Neural cell (in vitro differentiated cells): ENCODE results near the gene MECP2. TPM values are rescaled to one million over a fixed set of nuclear protein-coding genes. Genes with fewer than 3 reads are reported as not detected.

Source experiments
- H2AFZ ChIP-seq: fragments of 200-600, 300-800 bp; sonication (generic), shearing (Covaris generic); 2 replicates; pipeline ENCODE4 v1.6.0; 2014; ENCODE audit warnings: low read depth, mild to moderate bottlenecking, antibody characterized with exemption, low read length, moderate library complexity
- H3F3A ChIP-seq: fragments of 200-600 bp; shearing (Covaris generic); 2 replicates; pipeline ENCODE4 v1.6.1; 2016; ENCODE audit warnings: mild to moderate bottlenecking, moderate library complexity, mixed read lengths, antibody characterized with exemption, low read length; ENCODE audit not compliant: insufficient read depth, poor library complexity, severe bottlenecking
- H3K27ac ChIP-seq: fragments of 200-600, 300-800 bp; sonication (generic), shearing (Covaris generic); 2 replicates; pipeline ENCODE4 v1.5.1; 2014; ENCODE audit warnings: mild to moderate bottlenecking, low read length, moderate library complexity
- H3K27me3 ChIP-seq: fragments of 300-800, 200-600 bp; sonication (generic), shearing (Covaris generic); 2 replicates; pipeline ENCODE4 v1.6.0; 2014; ENCODE audit warnings: mild to moderate bottlenecking, low read depth, low read length, moderate library complexity; ENCODE audit not compliant: insufficient read depth
- H3K36me3 ChIP-seq: fragments of 300-800, 200-600 bp; sonication (generic), shearing (Covaris generic); 2 replicates; pipeline ENCODE4 v1.5.1; 2014; ENCODE audit warnings: mild to moderate bottlenecking, antibody characterized with exemption, low read length, moderate library complexity; ENCODE audit not compliant: insufficient read depth
- H3K4me2 ChIP-seq: fragments of 300-800, 200-600 bp; sonication (generic), shearing (Covaris generic); 2 replicates; pipeline ENCODE4 v1.6.0; 2014; ENCODE audit warnings: mild to moderate bottlenecking, low read length
- H3K4me3 ChIP-seq: fragments of 300-800, 200-600 bp; sonication (generic), shearing (Covaris generic); 2 replicates; pipeline ENCODE4 v1.5.1; 2014; ENCODE audit warnings: mild to moderate bottlenecking, low read length, moderate library complexity
- H3K79me2 ChIP-seq: fragments of 200-600 bp; shearing (Covaris generic); replicated peaks from 2 replicates; pipeline ENCODE4 v1.6.0; 2014; ENCODE audit warnings: mild to moderate bottlenecking, low read length, moderate library complexity; ENCODE audit not compliant: insufficient read depth
- H3K9ac ChIP-seq: fragments of 300-800, 200-600 bp; sonication (generic), shearing (Covaris generic); 2 replicates; pipeline ENCODE4 v1.6.1; 2016; ENCODE audit warnings: mild to moderate bottlenecking, low read length, mixed read lengths
- H3K9me2 ChIP-seq: fragments of 200-600 bp; shearing (Covaris generic); 2 replicates; pipeline ENCODE4 v1.6.1; 2016; ENCODE audit warnings: mild to moderate bottlenecking, low read length, mixed read lengths; ENCODE audit not compliant: insufficient read depth
- H3K9me3 ChIP-seq: fragments of 200-600, 300-800 bp; sonication (generic), shearing (Covaris generic); 2 replicates; pipeline ENCODE4 v1.6.1; 2016; ENCODE audit warnings: mild to moderate bottlenecking, mixed run types, low read length, moderate library complexity, mixed read lengths
- H4K20me1 ChIP-seq: fragments of 200-600 bp; shearing (Covaris generic); 2 replicates; pipeline ENCODE4 v1.6.1; 2016; ENCODE audit warnings: mild to moderate bottlenecking, mixed run types; ENCODE audit not compliant: insufficient read depth
- EP300 ChIP-seq: fragments of 450-650 bp; conservative IDR thresholded peaks from 2 replicates; pipeline ENCODE4 v1.6.1; 2014; ENCODE audit warnings: antibody characterized with exemption, mild to moderate bottlenecking, moderate library complexity; ENCODE audit not compliant: poor library complexity, severe bottlenecking
- EZH2 ChIP-seq: fragments of 200-600, 300-800 bp; shearing (Covaris generic), sonication (generic); IDR thresholded peaks from 2 replicates; pipeline ENCODE4 v1.6.1; 2014; ENCODE audit warnings: antibody characterized with exemption, low read length, borderline replicate concordance, mild to moderate bottlenecking; ENCODE audit not compliant: insufficient read depth, poor library complexity, severe bottlenecking
- MXI1 ChIP-seq: fragments of 450-650 bp; conservative IDR thresholded peaks from 2 replicates; pipeline ENCODE4 v1.6.1; 2014; ENCODE audit warnings: antibody characterized with exemption, mild to moderate bottlenecking; ENCODE audit not compliant: poor library complexity, severe bottlenecking
- POLR2AphosphoS5 ChIP-seq: IDR thresholded peaks from 2 replicates; pipeline ENCODE4 v1.6.1; 2012
- RAD21 ChIP-seq: fragments of 450-650 bp; conservative IDR thresholded peaks from 2 replicates; pipeline ENCODE4 v1.6.1; 2014; ENCODE audit warnings: antibody characterized with exemption, mild to moderate bottlenecking, moderate library complexity
- SMC3 ChIP-seq: fragments of 450-650 bp; conservative IDR thresholded peaks from 2 replicates; pipeline ENCODE4 v1.6.1; 2014; ENCODE audit warnings: antibody characterized with exemption, mild to moderate bottlenecking, moderate library complexity; ENCODE audit not compliant: poor library complexity
- TAF1 ChIP-seq: IDR thresholded peaks from 2 replicates; pipeline ENCODE4 v1.6.1; 2012; ENCODE audit warnings: low read depth
- polyA plus RNA-seq: library from polyadenylated mRNA; depleted of rRNA; stranded (reverse); fragments of >200 nt; gene quantifications from 2 replicates; pipeline ENCODE4 v1.2.3, GENCODE V29; 2014
- TF ChIP-seq, protein P1 (sequence below): fragments of 450-650 bp; IDR thresholded peaks from 2 replicates; pipeline ENCODE4 v1.5.1; 2014; ENCODE audit warnings: antibody characterized with exemption, mild to moderate bottlenecking, moderate library complexity; ENCODE audit not compliant: poor library complexity, severe bottlenecking
- TF ChIP-seq, protein P2 (sequence below): IDR thresholded peaks from 2 replicates; pipeline ENCODE4 v1.6.1; 2012; ENCODE audit warnings: borderline replicate concordance

MECP2 gene
- polyA plus RNA-seq, 1 donor from 2014 or later, result 14.5 TPM

DNA sequence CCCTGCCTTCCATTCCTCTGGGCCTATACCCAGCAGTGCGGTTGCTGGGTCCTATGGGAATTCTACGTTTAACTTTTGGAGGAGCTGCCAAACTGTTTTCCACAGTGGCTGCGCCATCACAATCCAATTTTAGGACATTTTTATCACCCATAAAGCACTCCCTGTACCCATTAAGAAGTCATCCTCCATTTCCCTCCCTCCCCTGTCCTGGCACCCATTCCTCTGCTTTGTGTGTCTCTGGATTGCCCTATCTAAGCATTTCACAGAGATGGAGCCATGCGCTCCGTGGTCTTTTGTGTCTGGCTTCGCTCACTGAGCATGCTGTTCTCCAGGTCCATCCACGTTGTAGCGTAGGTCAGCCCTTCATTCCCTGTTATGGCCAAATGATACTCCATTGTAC is 44.9 kb upstream of the MECP2 start:
- H3K79me2 ChIP-seq, result no peaks in the 10 kb centered on the region
- H3K4me2 ChIP-seq, result no peak overlapping the region
- TF ChIP-seq TAF1 (no peak), RAD21 (no peak), EZH2 (no peak), POLR2AphosphoS5 (no peak), EP300 (no peak), MXI1 (no peak), SMC3 (no peak)
- TF ChIP-seq, protein P1, sequence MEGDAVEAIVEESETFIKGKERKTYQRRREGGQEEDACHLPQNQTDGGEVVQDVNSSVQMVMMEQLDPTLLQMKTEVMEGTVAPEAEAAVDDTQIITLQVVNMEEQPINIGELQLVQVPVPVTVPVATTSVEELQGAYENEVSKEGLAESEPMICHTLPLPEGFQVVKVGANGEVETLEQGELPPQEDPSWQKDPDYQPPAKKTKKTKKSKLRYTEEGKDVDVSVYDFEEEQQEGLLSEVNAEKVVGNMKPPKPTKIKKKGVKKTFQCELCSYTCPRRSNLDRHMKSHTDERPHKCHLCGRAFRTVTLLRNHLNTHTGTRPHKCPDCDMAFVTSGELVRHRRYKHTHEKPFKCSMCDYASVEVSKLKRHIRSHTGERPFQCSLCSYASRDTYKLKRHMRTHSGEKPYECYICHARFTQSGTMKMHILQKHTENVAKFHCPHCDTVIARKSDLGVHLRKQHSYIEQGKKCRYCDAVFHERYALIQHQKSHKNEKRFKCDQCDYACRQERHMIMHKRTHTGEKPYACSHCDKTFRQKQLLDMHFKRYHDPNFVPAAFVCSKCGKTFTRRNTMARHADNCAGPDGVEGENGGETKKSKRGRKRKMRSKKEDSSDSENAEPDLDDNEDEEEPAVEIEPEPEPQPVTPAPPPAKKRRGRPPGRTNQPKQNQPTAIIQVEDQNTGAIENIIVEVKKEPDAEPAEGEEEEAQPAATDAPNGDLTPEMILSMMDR, result no peak
- TF ChIP-seq, protein P2, sequence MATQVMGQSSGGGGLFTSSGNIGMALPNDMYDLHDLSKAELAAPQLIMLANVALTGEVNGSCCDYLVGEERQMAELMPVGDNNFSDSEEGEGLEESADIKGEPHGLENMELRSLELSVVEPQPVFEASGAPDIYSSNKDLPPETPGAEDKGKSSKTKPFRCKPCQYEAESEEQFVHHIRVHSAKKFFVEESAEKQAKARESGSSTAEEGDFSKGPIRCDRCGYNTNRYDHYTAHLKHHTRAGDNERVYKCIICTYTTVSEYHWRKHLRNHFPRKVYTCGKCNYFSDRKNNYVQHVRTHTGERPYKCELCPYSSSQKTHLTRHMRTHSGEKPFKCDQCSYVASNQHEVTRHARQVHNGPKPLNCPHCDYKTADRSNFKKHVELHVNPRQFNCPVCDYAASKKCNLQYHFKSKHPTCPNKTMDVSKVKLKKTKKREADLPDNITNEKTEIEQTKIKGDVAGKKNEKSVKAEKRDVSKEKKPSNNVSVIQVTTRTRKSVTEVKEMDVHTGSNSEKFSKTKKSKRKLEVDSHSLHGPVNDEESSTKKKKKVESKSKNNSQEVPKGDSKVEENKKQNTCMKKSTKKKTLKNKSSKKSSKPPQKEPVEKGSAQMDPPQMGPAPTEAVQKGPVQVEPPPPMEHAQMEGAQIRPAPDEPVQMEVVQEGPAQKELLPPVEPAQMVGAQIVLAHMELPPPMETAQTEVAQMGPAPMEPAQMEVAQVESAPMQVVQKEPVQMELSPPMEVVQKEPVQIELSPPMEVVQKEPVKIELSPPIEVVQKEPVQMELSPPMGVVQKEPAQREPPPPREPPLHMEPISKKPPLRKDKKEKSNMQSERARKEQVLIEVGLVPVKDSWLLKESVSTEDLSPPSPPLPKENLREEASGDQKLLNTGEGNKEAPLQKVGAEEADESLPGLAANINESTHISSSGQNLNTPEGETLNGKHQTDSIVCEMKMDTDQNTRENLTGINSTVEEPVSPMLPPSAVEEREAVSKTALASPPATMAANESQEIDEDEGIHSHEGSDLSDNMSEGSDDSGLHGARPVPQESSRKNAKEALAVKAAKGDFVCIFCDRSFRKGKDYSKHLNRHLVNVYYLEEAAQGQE, result no peak
- no peaks in the 10 kb centered on the region for H4K20me1 ChIP-seq
- no peaks in the 10 kb centered on the region for H3F3A ChIP-seq
- no peaks in the 10 kb centered on the region for H3K9me3 ChIP-seq
- H3K9me2 ChIP-seq, result no peaks in the 10 kb centered on the region
- no peak overlapping the region for H2AFZ ChIP-seq
- no peak overlapping the region for H3K9ac ChIP-seq
- no peak overlapping the region for H3K27ac ChIP-seq
- no peaks in the 10 kb centered on the region for H3K36me3 ChIP-seq
- H3K27me3 ChIP-seq, result no peaks in the 10 kb centered on the region
- H3K4me3 ChIP-seq, result no peak overlapping the region

DNA sequence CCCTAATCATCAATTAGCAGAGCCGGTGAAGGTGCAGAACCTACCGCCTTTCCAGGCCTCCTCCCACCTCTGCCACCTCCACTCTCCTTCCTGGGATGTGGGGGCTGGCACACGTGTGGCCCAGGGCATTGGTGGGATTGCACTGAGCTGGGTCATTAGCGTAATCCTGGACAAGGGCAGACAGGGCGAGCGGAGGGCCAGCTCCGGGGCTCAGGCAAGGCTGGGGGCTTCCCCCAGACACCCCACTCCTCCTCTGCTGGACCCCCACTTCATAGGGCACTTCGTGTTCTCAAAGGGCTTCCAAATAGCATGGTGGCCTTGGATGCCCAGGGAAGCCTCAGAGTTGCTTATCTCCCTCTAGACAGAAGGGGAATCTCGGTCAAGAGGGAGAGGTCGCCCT is 43.2 kb upstream of the MECP2 start:
- Histone ChIP-seq H3K79me2 (no peaks in the 10 kb centered on the region), H3K27ac (no peak overlapping the region), H3K9me3 (no peaks in the 10 kb centered on the region), H2AFZ (no peak overlapping the region), H3K4me3 (no peak overlapping the region), H3K9ac (no peak overlapping the region), H3K4me2 (no peak overlapping the region), H4K20me1 (no peaks in the 10 kb centered on the region), H3K36me3 (no peaks in the 10 kb centered on the region), H3K9me2 (no peaks in the 10 kb centered on the region), H3K27me3 (no peaks in the 10 kb centered on the region), H3F3A (no peaks in the 10 kb centered on the region)
- TF ChIP-seq, protein P1, result no peak
- TF ChIP-seq EP300, result no peak
- TF ChIP-seq TAF1, result no peak
- TF ChIP-seq SMC3, result no peak
- TF ChIP-seq POLR2AphosphoS5, result no peak
